Activated CD4-positive, alpha-beta T cell treated with anti-CD3 and anti-CD28 coated beads, Interleukin-2, Interleukin-6, amounts not matched to agents 100 ng/mL and 50 ng/mL, durations not matched to agents 16 hours and 8 hours (primary cell): ENCODE data around the gene EREG.

Experiments
- DNase-seq: peaks from one replicate; pipeline ENCODE4 v3.0.0-alpha.2; 2020

EREG gene

DNA sequence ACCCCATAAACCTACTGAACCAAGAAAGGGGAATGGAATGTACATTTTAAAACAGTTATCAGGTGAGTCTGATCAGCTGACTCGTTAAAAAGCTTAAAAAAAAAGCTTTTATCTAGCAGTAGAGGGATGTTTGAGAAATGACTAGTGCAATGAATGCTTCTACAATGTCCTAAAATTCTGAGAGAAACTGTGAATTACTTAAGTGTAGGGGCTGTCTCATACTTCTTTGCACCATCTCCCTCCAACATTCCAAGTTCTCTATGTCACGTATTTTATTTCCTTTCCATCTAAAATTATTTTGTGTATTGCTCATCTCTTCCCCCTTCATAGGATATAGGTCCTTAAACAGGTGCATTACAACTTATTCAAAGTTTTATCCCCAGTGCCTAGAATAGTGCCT, 68.1 kb downstream of the EREG start:
- DNase-seq = no peak

DNA sequence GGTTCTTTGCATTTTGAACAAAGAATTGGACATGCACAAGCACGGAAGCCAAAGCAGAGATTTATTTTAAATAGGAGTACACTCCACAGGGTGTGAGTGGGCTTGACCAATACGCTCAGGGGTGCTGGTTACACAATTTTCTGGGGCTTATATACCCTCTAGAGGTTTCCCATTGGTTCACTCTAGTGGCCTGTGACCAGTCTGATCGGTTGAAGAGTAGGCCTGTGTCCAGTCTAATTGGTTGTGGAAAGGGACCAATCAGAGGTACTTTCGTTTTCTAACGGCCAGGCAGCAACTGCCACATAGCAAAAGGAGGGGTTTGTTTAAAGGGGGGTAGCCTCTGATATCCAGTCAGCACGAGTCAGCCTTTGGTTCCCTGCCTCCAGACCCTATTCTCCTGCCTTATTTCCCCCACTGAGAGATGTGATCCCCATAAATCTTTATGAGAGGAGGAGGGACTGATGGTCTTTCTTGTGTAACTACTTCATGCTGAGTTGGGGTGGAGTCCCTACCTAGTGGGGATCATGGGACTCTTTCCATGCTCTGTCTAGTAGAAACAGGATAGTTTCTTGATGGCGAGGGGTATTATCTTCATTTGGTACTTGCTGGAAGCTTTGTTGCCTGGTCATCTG, 68.7 kb downstream of the EREG start:
- DNase-seq = no peak

DNA sequence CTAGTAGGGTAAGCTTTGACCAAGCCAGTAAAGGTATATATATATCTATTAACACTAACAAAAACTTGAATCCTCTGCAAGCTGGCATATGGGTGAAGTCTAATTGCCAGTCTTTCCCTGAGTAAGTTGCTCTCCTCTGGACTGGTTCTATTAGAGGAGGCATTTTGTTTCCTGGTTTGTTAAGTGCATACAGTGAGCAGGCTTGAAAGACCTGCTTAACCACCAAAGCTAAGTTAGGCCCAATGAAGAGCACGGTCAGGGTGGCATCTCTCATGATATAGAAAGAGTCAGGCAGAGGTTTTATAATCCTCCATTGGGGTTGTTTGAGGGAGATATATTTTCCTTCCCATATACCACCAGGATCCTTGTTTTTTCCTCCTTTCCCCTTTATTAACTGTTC, 70.4 kb downstream of the EREG start:
- no peak for DNase-seq

DNA sequence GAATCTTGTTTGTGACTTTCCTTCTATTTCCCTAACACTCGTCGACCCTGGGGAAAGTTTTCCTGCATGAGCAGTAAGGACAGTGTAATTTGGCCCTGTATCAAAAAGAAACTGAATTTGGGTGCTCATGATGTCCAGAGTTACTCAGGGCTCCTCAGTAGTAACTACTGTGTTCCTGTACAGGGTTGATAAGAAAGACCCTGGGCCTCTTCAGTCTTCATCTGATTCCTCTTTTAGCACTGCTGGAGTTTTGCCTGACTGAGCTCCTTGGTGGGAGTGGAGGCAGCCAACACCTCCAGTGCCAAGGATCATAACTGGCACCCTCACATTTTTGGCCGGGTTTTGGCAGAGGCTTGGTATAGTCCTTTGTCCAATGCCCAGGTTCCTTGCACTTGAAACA, 72.9 kb downstream of the EREG start:
- no peak for DNase-seq
